Psoas muscle (tissue), 8 donors: ENCODE measurements around the gene SMG6. TPM values are rescaled to one million over a fixed set of nuclear protein-coding genes. Genes with fewer than 3 reads are reported as not detected.

Experiments used
- ATAC-seq, 4 donors: fragments of 200-7000 bp; cut with Tn5 transposase; one replicate each; pipeline ENCODE4 v1.9.1; 2020; ENCODE audit warnings: moderate library complexity in 3 of 4, mild to moderate bottlenecking in 2 of 4
- DNase-seq, 2 donors: peaks; one replicate each; pipeline ENCODE4 v3.0.0-alpha.2; 2020
- H3K27ac ChIP-seq: fragments of 200-600 bp; one replicate; pipeline ENCODE4 v1.8.0; 2022
- H3K27me3 ChIP-seq, 3 donors: fragments of 200-600 bp in 1 of 3; one replicate each; pipeline versions ENCODE4 v1.6.1 to v1.8.0; 2013 to 2022; ENCODE audit warnings: low read length in 2 of 3, mild to moderate bottlenecking in 2 of 3, moderate library complexity in 1 of 3; ENCODE audit not compliant: insufficient read depth in 3 of 3
- H3K36me3 ChIP-seq, 2 donors: fragments of 200-600 bp in 1 of 2; one replicate each; pipeline versions ENCODE4 v1.6.1 to v1.8.0; 2013 to 2022; ENCODE audit warnings: low read depth in 1 of 2, mild to moderate bottlenecking in 1 of 2, moderate library complexity in 1 of 2; ENCODE audit not compliant: insufficient read depth in 1 of 2
- H3K4me1 ChIP-seq: fragments of 200-600 bp; one replicate; pipeline ENCODE4 v1.8.0; 2022
- H3K4me3 ChIP-seq: fragments of 200-600 bp; one replicate; pipeline ENCODE4 v1.8.0; 2022; ENCODE audit warnings: mild to moderate bottlenecking
- H3K9me3 ChIP-seq: fragments of 200-600 bp; one replicate; pipeline ENCODE4 v1.8.0; 2022
- CTCF ChIP-seq: fragments of 200-600 bp; IDR thresholded peaks from one replicate; pipeline ENCODE4 v1.8.0; 2022; ENCODE audit warnings: antibody characterized with exemption
- WGBS, 3 donors: extraction: QIAGEN DNeasy Blood & Tissue Kit; methylation state at CpG; one replicate each; pipeline versions ENCODE4 v1.1.6 to v1.1.7; 2013; 5-methylcytosine and 5-hydroxymethylcytosine counted together
- intact Hi-C, 2 donors: fragments of 100-400 bp; cut with DNase I; formaldehyde crosslinking; loops; one replicate each; pipeline versions ENCODE4 v1.11.0 to v1.14.2; 2022
- polyA plus RNA-seq, 3 donors: library from polyadenylated mRNA; stranded (reverse); fragments of 200-250 nt; gene quantifications; one replicate each; pipeline ENCODE4 v1.2.3, GENCODE V29; 2013
- total RNA-seq, 4 donors: library from RNA; stranded (reverse); fragmentation: NEBNext Ultra II Directional in 2 of 4; extraction: Animal tissue kit (Norgen Biotek cat#: 25700) in 2 of 4; gene quantifications; one replicate each; pipeline versions ENCODE4 v1.2.1 to v1.2.4, GENCODE V29; 2021 to 2023
- donor health status: healthy with polysubstance abuse.
- donor health status: DM: no; HTN: no; CAD: no; lungs with moderate emphysema.
- donor health status: Bipolar disorder and iron deficiency.
- donor health status: healthy.
- donor health status: DM: yes; HTN: yes; CAD: no.
- donor health status: DM: no; HTN: no; CAD: no.
- donor health status: DM: no; HTN: no; CAD: no.
- donor health status: DM: yes; HTN: yes; CAD: no.

The SMG6 gene
- total and polyA plus RNA-seq, 7 donors = 9.4 to 24.1 (median 16.3) TPM

GRCh38 chr17:2019723-2020122 lies 283.9 kb downstream of the SMG6 start:
- ATAC-seq (no peak), DNase-seq (peak in 1 of 2 donors; percentile 23)
- H3K4me3 ChIP-seq = no peak overlapping the region
- WGBS, 3 donors = 73 to 82% (median 78%) methylated on average over 8 of the region's 8 CpGs
- peaks cover 9% of the 10 kb centered on the region for H3K4me1 ChIP-seq
- no peak overlapping the region for H3K27ac ChIP-seq
- H3K9me3 ChIP-seq = no peaks in the 10 kb centered on the region
- no peaks in the 10 kb centered on the region for H3K36me3 ChIP-seq
- no peak for TF ChIP-seq CTCF
- intact Hi-C loops = loop anchor here (10.0 kb wide), 2 partner anchors 55 to 355 kb away; no protein-coding TSS in a partner anchor
- no peaks in the 10 kb centered on the region for H3K27me3 ChIP-seq

GRCh38 chr17:2018716-2019510 lies 284.7 kb downstream of the SMG6 start:
- Histone ChIP-seq H3K36me3 (no peaks in the 10 kb centered on the region), H3K4me1 (peaks cover 8% of the 10 kb centered on the region), H3K27ac (no peak overlapping the region), H3K4me3 (no peak overlapping the region), H3K9me3 (no peaks in the 10 kb centered on the region), H3K27me3 (no peaks in the 10 kb centered on the region)
- no peak for TF ChIP-seq CTCF
- 59 to 79% (median 72%) methylated on average over 24 of the region's 24 CpGs for WGBS, 3 donors
- no peak for ATAC-seq
- no peak for DNase-seq
- intact Hi-C loops = no loop called here

- Histone ChIP-seq H3K27me3 (no peaks in the 10 kb centered on the region), H3K4me3 (no peak overlapping the region), H3K4me1 (peaks cover 6% of the 10 kb centered on the region), H3K9me3 (no peaks in the 10 kb centered on the region), H3K27ac (no peak overlapping the region), H3K36me3 (no peaks in the 10 kb centered on the region)
- 72 to 84% (median 73%) methylated on average over 19 of the region's 19 CpGs for WGBS, 3 donors
- intact Hi-C loops = no loop called here
- ATAC-seq (peak in 3 of 4 donors; percentile 42 to 59 (median 50)), DNase-seq (peak in 1 of 2 donors; percentile 48)
- no peak for TF ChIP-seq CTCF
Measured at GRCh38 chr17:2017274-2017941, 286.2 kb downstream of the SMG6 start.

GRCh38 chr17:2016494-2016893 lies 287.1 kb downstream of the SMG6 start:
- Histone ChIP-seq H3K27me3 (no peaks in the 10 kb centered on the region), H3K27ac (no peak overlapping the region), H3K9me3 (no peaks in the 10 kb centered on the region), H3K4me3 (no peak overlapping the region), H3K4me1 (peaks cover 8% of the 10 kb centered on the region), H3K36me3 (no peaks in the 10 kb centered on the region)
- no peak for TF ChIP-seq CTCF
- 72 to 88% (median 79%) methylated on average over 20 of the region's 20 CpGs for WGBS, 3 donors
- DNase-seq (peak in 1 of 2 donors; percentile 56), ATAC-seq (peak; percentile 59 to 86 (median 68))
- intact Hi-C loops = no loop called here
